OCI-LY1 (cell line): ENCODE measurements around the gene DCHS1.

Source experiments
- H2AFZ ChIP-seq: fragments of 200-600 bp; sonication (generic), shearing (Covaris generic); 2 replicates; pipeline ENCODE4 v1.6.0; 2014; ENCODE audit warnings: antibody characterized with exemption, mild to moderate bottlenecking, low read length
- H3F3A ChIP-seq: fragments of 200-600 bp; sonication (generic), shearing (Covaris generic); 2 replicates; pipeline ENCODE4 v1.6.0; 2014; ENCODE audit warnings: mild to moderate bottlenecking, antibody characterized with exemption, low read length, moderate library complexity; ENCODE audit not compliant: insufficient read depth
- H3K27ac ChIP-seq: fragments of 200-600 bp; sonication (generic); 2 replicates; pipeline ENCODE4 v1.5.1; 2014; ENCODE audit warnings: low read length, mixed run types, mild to moderate bottlenecking, low read depth; ENCODE audit not compliant: poor library complexity, severe bottlenecking
- H3K27me3 ChIP-seq: fragments of 200-600 bp; sonication (generic); 2 replicates; pipeline ENCODE4 v1.6.0; 2014; ENCODE audit warnings: antibody characterized with exemption, mild to moderate bottlenecking, low read length, moderate library complexity; ENCODE audit not compliant: insufficient read depth
- H3K36me3 ChIP-seq: fragments of 200-600 bp; sonication (generic); 2 replicates; pipeline ENCODE4 v1.6.1; 2014; ENCODE audit warnings: mild to moderate bottlenecking, antibody characterized with exemption, low read length, moderate library complexity, mixed read lengths; ENCODE audit not compliant: insufficient read depth
- H3K4me1 ChIP-seq: fragments of 200-600 bp; sonication (generic); 2 replicates; pipeline ENCODE4 v1.5.1; 2014; ENCODE audit warnings: mild to moderate bottlenecking, low read length, moderate library complexity; ENCODE audit not compliant: insufficient read depth, severe bottlenecking
- H3K4me2 ChIP-seq: fragments of 200-600 bp; sonication (generic), shearing (Covaris generic); 2 replicates; pipeline ENCODE4 v1.6.1; 2014; ENCODE audit warnings: low read length
- H3K4me3 ChIP-seq: fragments of 200-600 bp; sonication (generic); 2 replicates; pipeline ENCODE4 v1.5.1; 2014; ENCODE audit warnings: low read length, low read depth, mild to moderate bottlenecking, mixed read lengths; ENCODE audit not compliant: poor library complexity, severe bottlenecking
- H3K79me2 ChIP-seq: fragments of 200-600 bp; shearing (Covaris generic); 2 replicates; pipeline ENCODE4 v1.6.1; 2016; ENCODE audit warnings: mixed run types, low read length, mixed read lengths; ENCODE audit not compliant: insufficient read depth
- H3K9ac ChIP-seq: fragments of 200-600 bp; sonication (generic), shearing (Covaris generic); 2 replicates; pipeline ENCODE4 v1.6.1; 2014; ENCODE audit warnings: mild to moderate bottlenecking, low read length, mixed read lengths
- H3K9me2 ChIP-seq: fragments of 200-600 bp; sonication (generic), shearing (Covaris generic); 2 replicates; pipeline ENCODE4 v1.6.1; 2014; ENCODE audit warnings: low read depth, mild to moderate bottlenecking, low read length, mixed read lengths
- H3K9me3 ChIP-seq: fragments of 200-600 bp; shearing (Covaris generic); 2 replicates; pipeline ENCODE4 v1.6.1; 2014; ENCODE audit warnings: low read length, mixed read lengths
- H4K20me1 ChIP-seq: fragments of 200-600 bp; sonication (generic), shearing (Covaris generic); 2 replicates; pipeline ENCODE4 v1.6.0; 2016; ENCODE audit warnings: mild to moderate bottlenecking, low read length; ENCODE audit not compliant: insufficient read depth
- CTCF ChIP-seq: fragments of 200-600 bp; sonication (generic), shearing (Covaris generic); IDR thresholded peaks from 2 replicates; pipeline ENCODE4 v1.5.1; 2017; ENCODE audit warnings: mild to moderate bottlenecking, antibody characterized with exemption, low read length, moderate library complexity, mixed read lengths
- EZH2 ChIP-seq: fragments of 200-600 bp; sonication (generic), shearing (Covaris generic); IDR thresholded peaks from 2 replicates; pipeline ENCODE4 v1.8.0; 2017; ENCODE audit warnings: borderline replicate concordance, mixed run types, mild to moderate bottlenecking, antibody characterized with exemption, low read length, moderate library complexity, mixed read lengths

The DCHS1 gene

DNA sequence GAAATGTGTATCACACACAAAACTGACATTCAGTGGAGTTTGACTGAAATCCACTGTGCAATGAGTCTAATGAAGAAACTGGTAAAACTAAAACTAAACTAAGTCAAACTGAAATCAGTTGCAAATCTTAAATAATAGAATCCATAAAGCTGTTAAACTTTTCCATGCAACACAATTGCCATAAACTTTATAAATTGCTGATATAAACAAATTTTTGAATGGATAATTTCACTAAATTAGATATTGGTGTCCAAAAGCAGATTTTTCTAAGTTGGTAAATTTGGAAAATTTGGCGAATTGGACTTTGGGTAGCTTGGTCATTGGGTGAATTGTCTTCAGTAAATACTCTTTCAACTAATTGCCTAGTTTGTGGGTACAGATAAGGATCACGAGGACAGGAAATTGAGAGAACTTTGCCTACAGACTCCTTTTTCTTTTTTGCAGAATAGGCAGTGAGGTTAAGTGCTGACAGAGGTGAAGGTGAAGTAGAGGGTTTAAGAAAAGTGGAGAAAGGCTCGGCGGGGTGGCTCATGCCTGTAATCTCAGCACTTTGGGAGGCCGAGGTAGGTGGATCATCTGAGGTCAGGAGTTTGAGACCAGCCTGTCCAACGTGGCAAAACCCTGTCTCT lies 14.7 kb upstream of the DCHS1 start:
- H3K9me3 ChIP-seq = no peaks in the 10 kb centered on the region
- H3K79me2 ChIP-seq = no peaks in the 10 kb centered on the region
- no peak overlapping the region for H3K27ac ChIP-seq
- H3K4me3 ChIP-seq = no peak overlapping the region
- no peaks in the 10 kb centered on the region for H4K20me1 ChIP-seq
- no peak for TF ChIP-seq EZH2
- no peak for TF ChIP-seq CTCF
- no peaks in the 10 kb centered on the region for H3F3A ChIP-seq
- H2AFZ ChIP-seq = no peak overlapping the region
- no peaks in the 10 kb centered on the region for H3K9me2 ChIP-seq
- H3K36me3 ChIP-seq = no peaks in the 10 kb centered on the region
- H3K9ac ChIP-seq = no peak overlapping the region
- no peaks in the 10 kb centered on the region for H3K27me3 ChIP-seq
- no peak overlapping the region for H3K4me2 ChIP-seq
- H3K4me1 ChIP-seq = no peaks in the 10 kb centered on the region

DNA sequence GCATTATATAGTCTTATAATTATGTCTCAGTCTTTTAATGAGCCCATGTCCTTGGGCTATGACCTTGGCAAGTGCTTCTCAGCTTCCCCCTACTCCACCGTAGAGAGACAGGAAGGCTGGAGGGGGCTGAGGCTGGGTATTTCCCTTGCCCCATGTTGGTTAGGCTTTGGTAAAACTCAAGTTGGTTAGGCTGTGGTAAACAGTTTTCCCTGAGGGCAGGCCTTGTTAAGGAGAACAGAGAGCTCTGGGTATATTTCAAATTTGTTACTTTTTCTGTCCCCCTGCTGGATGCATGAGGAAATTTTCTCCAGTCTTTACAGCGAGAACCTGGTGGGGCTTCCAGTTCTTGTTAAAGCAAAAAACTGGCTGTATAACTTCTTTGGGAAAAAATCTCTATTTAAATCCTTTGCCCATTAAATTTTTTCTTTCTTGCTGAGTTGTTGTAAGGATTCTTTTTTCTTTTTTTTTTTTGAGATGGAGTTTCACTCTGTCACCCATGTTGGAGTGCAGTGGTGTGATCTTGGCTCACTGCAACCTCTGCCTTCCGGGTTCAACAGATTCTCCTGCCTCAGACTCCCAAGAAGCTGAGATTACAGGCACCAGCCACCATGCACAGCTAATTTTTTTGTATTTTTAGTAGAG lies 12.2 kb upstream of the DCHS1 start:
- Histone ChIP-seq H3K9me3 (no peaks in the 10 kb centered on the region), H3K9me2 (no peaks in the 10 kb centered on the region), H3K9ac (no peak overlapping the region), H3K4me3 (no peak overlapping the region), H4K20me1 (no peaks in the 10 kb centered on the region), H2AFZ (no peak overlapping the region), H3K36me3 (no peaks in the 10 kb centered on the region), H3K4me2 (no peak overlapping the region), H3F3A (no peaks in the 10 kb centered on the region), H3K4me1 (no peaks in the 10 kb centered on the region), H3K27me3 (no peaks in the 10 kb centered on the region), H3K27ac (no peak overlapping the region), H3K79me2 (no peaks in the 10 kb centered on the region)
- TF ChIP-seq EZH2 = no peak
- peak; percentile 47 for TF ChIP-seq CTCF

DNA sequence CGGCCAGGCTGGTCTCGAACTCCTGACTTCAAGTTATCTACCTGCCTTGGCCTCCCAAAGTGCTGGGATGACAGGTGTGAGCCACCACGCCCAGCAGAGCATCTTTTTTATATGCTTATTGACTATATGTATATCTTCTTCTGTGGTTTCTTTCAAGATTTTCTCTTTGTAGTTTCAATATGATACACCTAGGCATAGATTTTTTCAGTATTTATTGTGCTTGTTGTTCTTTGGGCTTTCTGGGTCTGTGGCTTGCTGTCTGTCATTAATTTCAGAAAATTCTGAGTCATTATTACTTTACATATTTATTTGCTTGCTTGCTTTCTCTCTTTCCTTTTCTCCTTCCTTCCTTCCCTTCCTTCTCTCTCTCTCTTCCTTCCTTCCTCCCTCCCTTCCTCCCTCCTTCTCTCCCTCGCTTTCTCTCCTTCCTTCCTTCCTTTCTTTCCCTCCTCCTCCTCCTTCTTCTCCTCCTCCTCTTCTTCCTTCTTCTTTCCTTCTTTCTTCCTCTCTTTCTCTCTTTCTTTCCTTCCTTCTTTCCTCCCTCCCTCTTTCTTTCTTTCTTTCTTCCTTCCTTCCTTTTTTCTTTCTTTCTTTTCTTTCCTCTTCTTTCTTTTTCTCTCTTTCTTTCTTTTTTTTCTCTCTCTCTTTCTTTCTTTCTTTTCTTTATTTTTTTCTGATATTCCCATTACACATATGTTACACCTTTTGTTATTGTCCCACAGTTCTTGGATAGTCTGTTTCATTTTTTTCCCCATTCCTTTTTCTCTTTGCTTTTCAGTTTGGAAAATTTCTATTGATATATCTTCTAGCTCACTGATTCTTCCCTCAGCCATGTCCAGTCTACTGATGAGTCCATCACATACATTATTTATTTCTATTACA lies 10.9 kb upstream of the DCHS1 start:
- no peaks in the 10 kb centered on the region for H3K27me3 ChIP-seq
- H3K9ac ChIP-seq = no peak overlapping the region
- no peak overlapping the region for H3K4me3 ChIP-seq
- H3K9me2 ChIP-seq = no peaks in the 10 kb centered on the region
- H4K20me1 ChIP-seq = no peaks in the 10 kb centered on the region
- no peaks in the 10 kb centered on the region for H3K36me3 ChIP-seq
- no peaks in the 10 kb centered on the region for H3K4me1 ChIP-seq
- H3F3A ChIP-seq = no peaks in the 10 kb centered on the region
- TF ChIP-seq CTCF (no peak), EZH2 (no peak)
- no peak overlapping the region for H2AFZ ChIP-seq
- no peak overlapping the region for H3K4me2 ChIP-seq
- H3K9me3 ChIP-seq = no peaks in the 10 kb centered on the region
- H3K27ac ChIP-seq = no peak overlapping the region
- no peaks in the 10 kb centered on the region for H3K79me2 ChIP-seq
